Measurements from ENCODE around the gene NRF1.
"Not testable (repeated sequence)": the region's sequence is repeated elsewhere in the genome, so short reads cannot be mapped to it uniquely, and the experiment has no call there.

Gene NRF1

GRCh38 chr7:129667551-129667950 is 56.0 kb downstream of the NRF1 start:
- ATAC-seq (replicated peaks), result no peak
- Mint-ChIP-seq H3K4me3 (no peak overlapping the region), H3K27ac (no peak overlapping the region), H3K36me3 (peaks cover 4 to 8% of the 10 kb centered on the region in 2 donors), H3K27me3 (no peaks in the 10 kb centered on the region), H3K4me1 (peaks cover 4 to 15% of the 10 kb centered on the region in 2 donors), H3K9me3 (no peaks in the 10 kb centered on the region)
- DNase-seq, result no peak

- DNase-seq (no peak), ATAC-seq (replicated peaks) (no peak)
- H3K36me3 Mint-ChIP-seq, result peaks cover 6 to 9% of the 10 kb centered on the region in 2 donors
- no peaks in the 10 kb centered on the region for H3K9me3 Mint-ChIP-seq
- no peak overlapping the region for H3K27ac Mint-ChIP-seq
- H3K4me1 Mint-ChIP-seq, result peaks cover under 1 to 3% of the 10 kb centered on the region in 2 donors
- H3K4me3 Mint-ChIP-seq, result no peak overlapping the region
- no peaks in the 10 kb centered on the region for H3K27me3 Mint-ChIP-seq
These were observed 58.4 kb downstream of the NRF1 start for GRCh38 chr7:129669901-129670300.

DNA sequence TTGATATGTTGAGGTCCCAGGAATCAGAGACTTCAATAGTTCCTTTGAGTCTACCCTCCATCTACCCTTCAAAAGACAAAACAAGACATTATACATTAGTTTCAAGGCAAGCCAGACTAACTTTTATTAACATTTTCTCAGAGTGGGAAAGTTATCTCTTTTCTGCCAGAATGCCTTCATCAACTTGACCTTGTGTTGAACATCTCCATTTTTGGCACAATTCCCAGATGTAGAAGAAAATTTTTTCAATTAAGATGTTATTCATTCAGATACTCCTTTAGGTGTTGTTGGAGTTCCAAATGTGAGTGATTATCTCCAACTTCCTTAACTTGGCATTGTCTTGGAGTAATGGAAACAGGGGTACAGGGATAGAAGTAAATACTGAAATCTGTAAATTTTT is 59.1 kb downstream of the NRF1 start:
- Mint-ChIP-seq H3K4me3 (no peak overlapping the region), H3K27me3 (no peaks in the 10 kb centered on the region), H3K36me3 (peaks cover 13% of the 10 kb centered on the region in 2 donors), H3K27ac (no peak overlapping the region), H3K4me1 (no peaks in the 10 kb centered on the region), H3K9me3 (peaks cover 0 to 1% of the 10 kb centered on the region in 2 donors)
- ATAC-seq (replicated peaks) (no peak), DNase-seq (no peak)

GRCh38 chr7:129671266-129671665 is 59.7 kb downstream of the NRF1 start:
- Mint-ChIP-seq H3K4me3 (no peak overlapping the region), H3K27ac (no peak overlapping the region), H3K4me1 (no peaks in the 10 kb centered on the region), H3K9me3 (peaks cover 0 to 1% of the 10 kb centered on the region in 2 donors), H3K27me3 (no peaks in the 10 kb centered on the region), H3K36me3 (peaks cover 19% of the 10 kb centered on the region in 2 donors)
- ATAC-seq (replicated peaks) (no peak), DNase-seq (no peak)

DNA sequence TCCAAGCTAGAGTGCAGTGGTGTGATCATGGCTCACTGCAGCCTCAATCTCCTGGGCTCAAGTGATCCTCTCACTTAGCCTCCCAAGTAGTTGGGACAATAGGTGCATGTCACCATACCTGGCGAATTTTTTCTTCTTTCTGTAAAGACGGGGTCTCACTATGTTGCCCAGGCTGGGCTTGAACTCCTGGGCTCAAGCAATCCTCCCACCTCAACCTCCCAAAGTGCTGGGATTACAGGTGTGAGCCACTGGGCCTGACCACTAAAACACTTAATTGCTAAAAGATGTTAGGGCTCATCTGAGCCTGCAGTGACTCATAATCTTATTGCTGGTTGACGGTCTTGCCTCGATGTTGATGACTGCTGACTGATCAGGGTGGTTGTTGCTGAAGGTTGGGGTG is 63.0 kb downstream of the NRF1 start:
- peaks cover 32 to 37% of the 10 kb centered on the region in 2 donors for H3K36me3 Mint-ChIP-seq

DNA sequence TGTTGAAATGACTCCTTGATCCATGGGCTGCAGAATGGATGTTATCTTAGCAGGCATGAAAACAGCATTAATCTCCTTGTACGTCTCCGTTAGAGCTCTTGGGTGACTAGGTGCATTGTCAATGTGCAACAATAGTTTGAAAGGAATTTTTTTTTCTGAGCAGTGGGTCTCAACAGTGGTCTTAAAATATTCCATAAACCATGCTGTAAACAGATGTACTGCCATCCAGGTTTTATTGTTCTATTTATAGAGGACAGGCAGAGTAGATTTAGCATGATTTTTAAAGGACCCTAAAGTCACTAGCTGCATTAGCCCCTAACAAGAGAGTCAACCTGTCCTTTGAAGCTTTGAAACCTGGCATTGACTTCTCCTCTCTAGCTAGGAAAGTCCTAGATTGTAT is 64.0 kb downstream of the NRF1 start:
- no peaks in the 10 kb centered on the region for H3K27me3 Mint-ChIP-seq
- H3K36me3 Mint-ChIP-seq, result peaks cover 33 to 43% of the 10 kb centered on the region in 2 donors
- peaks cover 0 to 1% of the 10 kb centered on the region in 2 donors for H3K9me3 Mint-ChIP-seq
- H3K4me1 Mint-ChIP-seq, result no peaks in the 10 kb centered on the region
- no peak overlapping the region for H3K4me3 Mint-ChIP-seq
- H3K27ac Mint-ChIP-seq, result no peak overlapping the region
- DNase-seq, result no peak
- ATAC-seq (replicated peaks), result no peak

More for the DNA sequence above, 63.0 kb downstream of the NRF1 start:
- not testable (repeated sequence) for H3K9me3 Mint-ChIP-seq; DNase-seq; ATAC-seq (replicated peaks); H3K4me3 Mint-ChIP-seq; H3K27me3 Mint-ChIP-seq; H3K27ac Mint-ChIP-seq; H3K4me1 Mint-ChIP-seq

- DNase-seq (no peak), ATAC-seq (replicated peaks) (no peak)
- Mint-ChIP-seq H3K36me3 (peaks cover 37 to 49% of the 10 kb centered on the region in 2 donors), H3K9me3 (peaks cover 0 to 1% of the 10 kb centered on the region in 2 donors), H3K4me3 (no peak overlapping the region), H3K27ac (no peak overlapping the region), H3K4me1 (no peaks in the 10 kb centered on the region), H3K27me3 (no peaks in the 10 kb centered on the region)
These were observed 64.7 kb downstream of the NRF1 start for GRCh38 chr7:129676017-129676897.

GRCh38 chr7:129677796-129678195 is 66.3 kb downstream of the NRF1 start:
- Mint-ChIP-seq H3K4me1 (no peaks in the 10 kb centered on the region), H3K36me3 (peaks cover 40 to 52% of the 10 kb centered on the region in 2 donors)

GRCh38 chr7:129678606-129679005 is 67.1 kb downstream of the NRF1 start:
- Mint-ChIP-seq H3K27me3 (no peaks in the 10 kb centered on the region), H3K9me3 (peaks cover 0 to 1% of the 10 kb centered on the region in 2 donors), H3K4me3 (no peak overlapping the region), H3K36me3 (peaks cover 40 to 56% of the 10 kb centered on the region in 2 donors), H3K4me1 (no peaks in the 10 kb centered on the region), H3K27ac (no peak overlapping the region)
- DNase-seq (no peak), ATAC-seq (replicated peaks) (no peak)

More at GRCh38 chr7:129677796-129678195, 66.3 kb downstream of the NRF1 start:
- no peaks in the 10 kb centered on the region for H3K27me3 Mint-ChIP-seq
- H3K4me3 Mint-ChIP-seq, result no peak overlapping the region
- H3K9me3 Mint-ChIP-seq, result peaks cover 0 to 1% of the 10 kb centered on the region in 2 donors
- H3K27ac Mint-ChIP-seq, result no peak overlapping the region
- DNase-seq (no peak), ATAC-seq (replicated peaks) (no peak)

- Mint-ChIP-seq H3K4me3 (no peak overlapping the region), H3K36me3 (peaks cover 31 to 49% of the 10 kb centered on the region in 2 donors), H3K9me3 (no peaks in the 10 kb centered on the region), H3K27me3 (no peaks in the 10 kb centered on the region), H3K27ac (no peak overlapping the region), H3K4me1 (no peaks in the 10 kb centered on the region)
- ATAC-seq (replicated peaks) (no peak), DNase-seq (no peak)
These were observed 68.9 kb downstream of the NRF1 start for GRCh38 chr7:129680400-129680799.

DNA sequence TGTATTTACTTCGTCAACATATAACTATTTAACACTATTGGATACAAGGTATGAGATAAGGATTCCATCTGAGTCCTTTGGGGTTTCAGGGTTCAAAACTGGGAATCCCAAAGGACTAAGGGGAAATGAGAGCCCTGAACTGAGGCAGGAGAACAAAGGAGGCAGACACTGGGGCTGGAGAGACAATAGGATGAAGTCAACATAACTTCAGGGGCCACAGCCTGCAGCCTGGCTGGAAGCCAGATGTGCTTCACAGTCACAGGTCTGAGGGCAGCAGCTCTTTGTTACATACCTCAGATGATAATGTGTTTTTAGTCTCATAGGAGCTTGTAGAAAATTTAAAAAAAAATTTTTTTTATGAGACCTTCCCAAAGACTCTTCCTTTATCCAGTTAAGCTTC is 73.3 kb downstream of the NRF1 start:
- DNase-seq, result no peak
- Mint-ChIP-seq H3K4me3 (no peak overlapping the region), H3K27me3 (no peaks in the 10 kb centered on the region), H3K4me1 (no peaks in the 10 kb centered on the region), H3K27ac (no peak overlapping the region), H3K9me3 (no peaks in the 10 kb centered on the region), H3K36me3 (peaks cover 12 to 32% of the 10 kb centered on the region in 2 donors)
- ATAC-seq (replicated peaks), result no peak

- ATAC-seq (replicated peaks) (no peak), DNase-seq (no peak)
- H3K36me3 Mint-ChIP-seq, result peaks cover 8 to 23% of the 10 kb centered on the region in 2 donors
- no peaks in the 10 kb centered on the region for H3K9me3 Mint-ChIP-seq
- H3K4me1 Mint-ChIP-seq, result no peaks in the 10 kb centered on the region
- no peak overlapping the region for H3K4me3 Mint-ChIP-seq
- H3K27me3 Mint-ChIP-seq, result no peaks in the 10 kb centered on the region
- H3K27ac Mint-ChIP-seq, result no peak overlapping the region
These were observed 74.5 kb downstream of the NRF1 start for GRCh38 chr7:129686063-129686462.

- Mint-ChIP-seq H3K9me3 (no peaks in the 10 kb centered on the region), H3K4me3 (no peak overlapping the region), H3K27ac (no peak overlapping the region), H3K36me3 (peaks cover 15 to 28% of the 10 kb centered on the region in 2 donors), H3K27me3 (no peaks in the 10 kb centered on the region), H3K4me1 (no peaks in the 10 kb centered on the region)
- no peak for ATAC-seq (replicated peaks)
- DNase-seq, result no peak
These were observed 77.1 kb downstream of the NRF1 start for GRCh38 chr7:129688503-129689222.

- no peaks in the 10 kb centered on the region for H3K9me3 Mint-ChIP-seq
- H3K27me3 Mint-ChIP-seq, result no peaks in the 10 kb centered on the region
- DNase-seq (no peak), ATAC-seq (replicated peaks) (no peak)
- no peak overlapping the region for H3K4me3 Mint-ChIP-seq
- peaks cover 22 to 34% of the 10 kb centered on the region in 2 donors for H3K36me3 Mint-ChIP-seq
- H3K27ac Mint-ChIP-seq, result no peak overlapping the region
- no peaks in the 10 kb centered on the region for H3K4me1 Mint-ChIP-seq
These were observed 78.6 kb downstream of the NRF1 start for GRCh38 chr7:129689995-129690581.

All from stimulated activated naive B cell treated with anti-CD40 and anti-IgM and Interleukin-4, amounts not matched to agents 10 μg/mL and 1 μg/mL and 100 μg/mL, for 72 hours (primary cell).